Spleen (tissue), 11 donors: ENCODE results near the gene NFIB. TPM values are rescaled to one million over a fixed set of nuclear protein-coding genes. Genes with fewer than 3 reads are reported as not detected.

ENCODE experiments used
- DNase-seq: peaks from one replicate; pipeline ENCODE4 v3.0.0-alpha.2; 2020
- H3K27ac ChIP-seq, 8 donors: fragments of 200-600 bp; sonication (generic) in 7 of 8; 1 replicate in 4 of 8; 2 replicates in 4 of 8; pipeline versions ENCODE4 v1.5.0 to v1.8.0; 2016 to 2021; ENCODE audit warnings: inconsistent platforms in 4 of 8, mild to moderate bottlenecking in 4 of 8, moderate library complexity in 1 of 8
- H3K27me3 ChIP-seq, 7 donors: fragments of 200-600 bp; sonication (generic) in 6 of 7; replicated peaks in 1 of 7; 1 replicate in 4 of 7; 2 replicates in 3 of 7; pipeline versions ENCODE4 v1.5.0 to v1.8.0; 2016 to 2021; ENCODE audit warnings: inconsistent platforms in 3 of 7, mild to moderate bottlenecking in 1 of 7
- H3K36me3 ChIP-seq, 6 donors: fragments of 200-600 bp; sonication (generic) in 5 of 6; 1 replicate in 4 of 6; 2 replicates in 2 of 6; pipeline versions ENCODE4 v1.5.0 to v1.8.0; 2016 to 2021; ENCODE audit warnings: inconsistent platforms in 2 of 6
- H3K4me1 ChIP-seq, 6 donors: fragments of 200-600 bp; sonication (generic) in 5 of 6; 1 replicate in 3 of 6; 2 replicates in 3 of 6; pipeline versions ENCODE4 v1.5.0 to v1.8.0; 2016 to 2021; ENCODE audit warnings: inconsistent platforms in 3 of 6
- H3K4me3 ChIP-seq, 8 donors: fragments of 200-600 bp; sonication (generic) in 7 of 8; 1 replicate in 4 of 8; 2 replicates in 4 of 8; pipeline versions ENCODE4 v1.5.0 to v1.8.0; 2016 to 2021; ENCODE audit warnings: inconsistent platforms in 4 of 8, mild to moderate bottlenecking in 4 of 8, moderate library complexity in 2 of 8
- H3K9me3 ChIP-seq, 8 donors: fragments of 200-600 bp; sonication (generic) in 7 of 8; 1 replicate in 4 of 8; 2 replicates in 4 of 8; pipeline versions ENCODE4 v1.5.0 to v1.8.0; 2016 to 2021; ENCODE audit warnings: inconsistent platforms in 4 of 8
- POLR2A ChIP-seq, 3 donors: fragments of 450-650 bp; IDR thresholded peaks; one replicate each; pipeline ENCODE4 v1.5.1; 2017; ENCODE audit warnings: antibody characterized with exemption in 3 of 3, mild to moderate bottlenecking in 1 of 3
- POLR2AphosphoS5 ChIP-seq, 3 donors: sonication (generic); formaldehyde crosslinking; IDR thresholded peaks; one replicate each; pipeline ENCODE4 v1.5.1; 2017; ENCODE audit warnings: antibody characterized with exemption in 3 of 3
- WGBS, 5 donors: extraction: QIAGEN DNeasy Blood & Tissue Kit in 3 of 5; methylation state at CpG; one replicate each; pipeline versions ENCODE4 v1.1.5 to v1.1.7; 2013 to 2018; 5-methylcytosine and 5-hydroxymethylcytosine counted together
- intact Hi-C: fragments of 100-400 bp; cut with DNase I; formaldehyde crosslinking; loops from one replicate; pipeline ENCODE4 v1.15.0; 2023; ENCODE audit warnings: low total_unique reads
- polyA plus RNA-seq, 3 donors: library from polyadenylated mRNA; stranded (reverse); fragments of 200-250 nt; gene quantifications; one replicate each; pipeline ENCODE4 v1.2.1, GENCODE V29; 2013
- total RNA-seq, 7 donors: library from RNA; depleted of rRNA in 3 of 7; stranded (reverse); fragments of >200 nt in 3 of 7; fragmentation: NEBNext Ultra II Directional in 4 of 7; extraction: Animal tissue kit (Norgen Biotek cat#: 25700) in 4 of 7; gene quantifications; one replicate each; pipeline versions ENCODE4 v1.1.0 to v1.2.1, GENCODE V29; 2016 to 2021
- TF ChIP-seq, protein P1 (sequence below), 11 experiments: fragments of 200-600 bp in 7 of 11; fragments of 450-650 bp in 4 of 11; sonication (generic) in 4 of 11; IDR thresholded peaks in 8 of 11; conservative IDR thresholded peaks in 3 of 11; 1 replicate in 7 of 11; 2 replicates in 4 of 11; pipeline versions ENCODE4 v1.4.0 to v1.8.0; 2016 to 2021; ENCODE audit warnings: antibody characterized with exemption in 11 of 11, inconsistent platforms in 4 of 11, mild to moderate bottlenecking in 1 of 11
- donor health status: healthy with polysubstance abuse.
- donor health status: DM: no; HTN: no; CAD: no; lungs with moderate emphysema.
- donor health status: DM: no; HTN: no; CAD: no.
- donor health status: Bipolar disorder and iron deficiency.
- donor health status: healthy.
- donor health status: DM: no; HTN: no; CAD: no.
- donor health status: DM: yes; HTN: yes; CAD: no.

The NFIB gene
- total and polyA plus RNA-seq, 10 donors = 3.6 to 96.8 (median 48.4) TPM

DNA sequence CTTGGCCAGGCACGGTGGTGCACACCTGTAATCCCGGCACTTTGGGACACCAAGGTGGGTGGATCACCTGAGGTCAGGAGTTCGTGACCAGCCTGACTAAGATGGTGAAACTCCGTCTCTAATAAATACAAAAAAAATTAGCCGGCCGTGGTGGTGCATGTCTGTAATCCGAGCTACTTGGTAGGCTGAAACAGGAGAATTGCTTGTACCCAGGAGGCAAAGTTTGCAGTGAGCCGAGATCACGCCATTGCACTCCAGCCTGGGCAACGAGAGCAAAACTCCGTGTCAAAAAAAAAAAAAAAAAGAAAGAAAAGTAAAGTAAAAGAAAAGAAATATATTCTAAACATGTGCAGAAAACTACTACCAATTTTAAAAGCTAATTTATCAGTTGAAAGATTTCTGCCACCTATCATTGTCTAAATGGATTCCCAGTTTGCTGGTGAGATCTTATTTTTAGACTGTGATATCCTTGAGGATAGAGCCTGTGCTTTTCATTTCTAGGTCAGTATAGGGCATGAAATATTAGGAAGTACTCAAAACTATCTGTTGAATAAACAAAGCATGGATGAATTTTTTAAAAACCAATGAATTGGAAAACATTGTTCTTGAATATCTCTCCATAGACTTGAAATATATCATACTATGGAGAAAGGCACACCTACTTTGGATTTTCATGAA lies 86.9 kb downstream of the NFIB start:
- H3K36me3 ChIP-seq = no peaks in the 10 kb centered on the region
- TF ChIP-seq, protein P1, sequence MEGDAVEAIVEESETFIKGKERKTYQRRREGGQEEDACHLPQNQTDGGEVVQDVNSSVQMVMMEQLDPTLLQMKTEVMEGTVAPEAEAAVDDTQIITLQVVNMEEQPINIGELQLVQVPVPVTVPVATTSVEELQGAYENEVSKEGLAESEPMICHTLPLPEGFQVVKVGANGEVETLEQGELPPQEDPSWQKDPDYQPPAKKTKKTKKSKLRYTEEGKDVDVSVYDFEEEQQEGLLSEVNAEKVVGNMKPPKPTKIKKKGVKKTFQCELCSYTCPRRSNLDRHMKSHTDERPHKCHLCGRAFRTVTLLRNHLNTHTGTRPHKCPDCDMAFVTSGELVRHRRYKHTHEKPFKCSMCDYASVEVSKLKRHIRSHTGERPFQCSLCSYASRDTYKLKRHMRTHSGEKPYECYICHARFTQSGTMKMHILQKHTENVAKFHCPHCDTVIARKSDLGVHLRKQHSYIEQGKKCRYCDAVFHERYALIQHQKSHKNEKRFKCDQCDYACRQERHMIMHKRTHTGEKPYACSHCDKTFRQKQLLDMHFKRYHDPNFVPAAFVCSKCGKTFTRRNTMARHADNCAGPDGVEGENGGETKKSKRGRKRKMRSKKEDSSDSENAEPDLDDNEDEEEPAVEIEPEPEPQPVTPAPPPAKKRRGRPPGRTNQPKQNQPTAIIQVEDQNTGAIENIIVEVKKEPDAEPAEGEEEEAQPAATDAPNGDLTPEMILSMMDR (IDR thresholded peaks at IDR 0.05 in 8 of 11, conservative IDR thresholded peaks at IDR 0.05 in 3 of 11) = no peak
- no peak for TF ChIP-seq POLR2AphosphoS5 (IDR thresholded peaks at IDR 0.05)
- intact Hi-C loops = no loop called here
- no peak overlapping the region for H3K4me3 ChIP-seq
- DNase-seq = no peak
- H3K27me3 ChIP-seq = no peaks in the 10 kb centered on the region
- 89 to 93% (median 92%) methylated on average over 11 of the region's 11 CpGs for WGBS, 5 donors
- no peak overlapping the region for H3K27ac ChIP-seq
- H3K4me1 ChIP-seq = no peaks in the 10 kb centered on the region
- H3K9me3 ChIP-seq = no peaks in the 10 kb centered on the region

DNA sequence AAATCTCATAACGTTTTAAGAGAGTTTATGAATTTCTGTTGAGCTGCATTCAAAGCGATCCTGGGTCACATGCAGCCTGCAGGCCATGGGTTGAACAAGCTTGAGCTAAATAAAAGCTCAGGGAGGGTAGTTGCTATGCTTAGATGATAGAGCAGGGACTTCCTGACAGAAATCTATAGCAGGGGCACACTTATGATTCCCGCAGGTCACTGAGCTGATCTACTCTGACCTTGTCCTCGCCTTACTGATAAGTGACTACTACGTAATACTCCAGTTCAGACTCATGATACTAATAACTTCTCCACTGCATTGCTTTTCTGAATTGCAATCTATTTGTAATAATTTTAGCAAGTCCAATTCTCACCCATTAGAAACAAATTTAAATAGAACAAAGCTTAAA lies 90.9 kb downstream of the NFIB start:
- Histone ChIP-seq H3K27ac (peak overlapping the region in 1 of 8 donors; percentile 15), H3K27me3 (no peaks in the 10 kb centered on the region), H3K36me3 (no peaks in the 10 kb centered on the region), H3K4me3 (no peak overlapping the region), H3K4me1 (peaks cover 0 to 6% (median 0%) of the 10 kb centered on the region in 6 donors), H3K9me3 (no peaks in the 10 kb centered on the region)
- 72 to 83% (median 75%) methylated on average over 5 of the region's 5 CpGs for WGBS, 5 donors
- intact Hi-C loops = no loop called here
- TF ChIP-seq POLR2AphosphoS5 (IDR thresholded peaks at IDR 0.05) = no peak
- TF ChIP-seq POLR2A (IDR thresholded peaks at IDR 0.05) = no peak
- TF ChIP-seq, protein P1 (IDR thresholded peaks at IDR 0.05 in 8 of 11, conservative IDR thresholded peaks at IDR 0.05 in 3 of 11) = no peak
- no peak for DNase-seq

DNA sequence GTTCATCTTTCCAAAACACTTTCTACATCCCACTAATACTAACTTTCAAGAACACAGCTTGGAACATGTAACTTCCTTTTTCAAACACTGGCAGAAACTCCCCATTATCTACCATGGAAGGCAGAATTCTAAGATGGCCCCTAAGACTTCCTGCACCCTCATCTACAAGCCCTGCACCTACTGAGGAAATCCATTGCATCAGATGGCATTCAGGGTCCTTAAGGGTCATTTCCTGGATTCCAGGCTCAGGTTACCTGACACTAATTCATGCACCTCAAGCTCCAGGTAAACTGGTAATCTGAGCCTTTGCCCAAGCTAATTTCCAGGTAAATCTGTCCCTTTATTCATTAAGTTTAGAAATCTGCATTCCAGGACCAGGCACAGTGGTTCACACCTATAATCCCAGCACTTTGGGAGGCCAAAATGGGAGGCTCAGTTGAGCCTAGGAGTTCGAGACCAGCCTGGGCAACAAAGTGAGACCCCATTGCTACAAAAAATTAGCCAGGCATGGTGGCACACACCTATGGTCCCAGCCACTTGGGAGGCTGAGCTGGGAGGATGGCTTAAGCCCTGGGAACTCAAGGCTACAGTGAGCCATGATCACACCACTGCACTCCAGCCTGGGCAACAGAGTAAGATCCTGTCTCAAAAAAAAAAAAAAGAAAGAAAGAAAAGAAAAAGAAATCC lies 91.6 kb downstream of the NFIB start:
- DNase-seq = no peak
- no peak overlapping the region for H3K4me3 ChIP-seq
- intact Hi-C loops = no loop called here
- no peaks in the 10 kb centered on the region for H3K9me3 ChIP-seq
- H3K27me3 ChIP-seq = no peaks in the 10 kb centered on the region
- peaks cover 0 to 6% (median 0%) of the 10 kb centered on the region in 6 donors for H3K4me1 ChIP-seq
- 62 to 93% (median 88%) methylated on average over 1 of the region's 1 CpG for WGBS, 5 donors
- no peak overlapping the region for H3K27ac ChIP-seq
- H3K36me3 ChIP-seq = no peaks in the 10 kb centered on the region
- TF ChIP-seq, protein P1 (IDR thresholded peaks at IDR 0.05 in 8 of 11, conservative IDR thresholded peaks at IDR 0.05 in 3 of 11) = no peak
- TF ChIP-seq POLR2AphosphoS5 (IDR thresholded peaks at IDR 0.05) = no peak
- TF ChIP-seq POLR2A (IDR thresholded peaks at IDR 0.05) = no peak

DNA sequence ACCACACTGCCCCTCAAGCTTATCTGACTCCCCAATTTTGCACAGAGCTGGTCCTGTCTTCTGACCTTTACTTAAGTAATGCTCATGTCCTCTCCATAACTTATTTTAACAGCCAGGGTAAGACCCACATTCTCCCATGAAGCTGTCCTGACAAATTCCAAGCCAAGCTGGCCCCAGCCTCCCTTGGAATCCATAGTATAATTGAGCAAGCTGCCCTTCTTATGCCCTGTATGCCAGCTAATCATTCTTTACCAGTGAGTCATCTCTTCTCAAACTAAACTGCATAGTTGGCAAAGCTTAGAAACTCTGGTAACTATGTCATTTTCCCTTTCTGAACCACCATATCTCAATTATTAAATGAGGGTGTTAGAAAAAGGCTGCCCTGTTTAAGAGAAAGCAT lies 92.4 kb downstream of the NFIB start:
- intact Hi-C loops = no loop called here
- Histone ChIP-seq H3K27ac (no peak overlapping the region), H3K4me1 (peaks cover 0 to 6% (median 0%) of the 10 kb centered on the region in 6 donors)

More for the DNA sequence above, 92.4 kb downstream of the NFIB start:
- no peak for TF ChIP-seq POLR2A (IDR thresholded peaks at IDR 0.05)
- TF ChIP-seq, protein P1 (IDR thresholded peaks at IDR 0.05 in 8 of 11, conservative IDR thresholded peaks at IDR 0.05 in 3 of 11) = no peak
- no peak for TF ChIP-seq POLR2AphosphoS5 (IDR thresholded peaks at IDR 0.05)
- H3K9me3 ChIP-seq = no peaks in the 10 kb centered on the region
- DNase-seq = no peak
- H3K27me3 ChIP-seq = no peaks in the 10 kb centered on the region
- H3K4me3 ChIP-seq = no peak overlapping the region
- H3K36me3 ChIP-seq = no peaks in the 10 kb centered on the region
